ENCODE measurements around the gene CUL5. TPM values are rescaled to one million over a fixed set of nuclear protein-coding genes. Genes with fewer than 3 reads are reported as not detected.
"Not testable (repeated sequence)": the region's sequence is repeated elsewhere in the genome, so short reads cannot be mapped to it uniquely, and the experiment has no call there.

The CUL5 gene
- total RNA-seq, 1 donor, result 29.4 TPM

GRCh38 chr11:108111126-108111525 lies 102.4 kb downstream of the CUL5 start:
- DNase-seq (ENCODE audit: low read depth in 2 of 3, low spot score in 2 of 3), result no peak

GRCh38 chr11:108112057-108112456 lies 103.4 kb downstream of the CUL5 start:
- no peak for DNase-seq (ENCODE audit: low read depth in 2 of 3, low spot score in 2 of 3)

DNA sequence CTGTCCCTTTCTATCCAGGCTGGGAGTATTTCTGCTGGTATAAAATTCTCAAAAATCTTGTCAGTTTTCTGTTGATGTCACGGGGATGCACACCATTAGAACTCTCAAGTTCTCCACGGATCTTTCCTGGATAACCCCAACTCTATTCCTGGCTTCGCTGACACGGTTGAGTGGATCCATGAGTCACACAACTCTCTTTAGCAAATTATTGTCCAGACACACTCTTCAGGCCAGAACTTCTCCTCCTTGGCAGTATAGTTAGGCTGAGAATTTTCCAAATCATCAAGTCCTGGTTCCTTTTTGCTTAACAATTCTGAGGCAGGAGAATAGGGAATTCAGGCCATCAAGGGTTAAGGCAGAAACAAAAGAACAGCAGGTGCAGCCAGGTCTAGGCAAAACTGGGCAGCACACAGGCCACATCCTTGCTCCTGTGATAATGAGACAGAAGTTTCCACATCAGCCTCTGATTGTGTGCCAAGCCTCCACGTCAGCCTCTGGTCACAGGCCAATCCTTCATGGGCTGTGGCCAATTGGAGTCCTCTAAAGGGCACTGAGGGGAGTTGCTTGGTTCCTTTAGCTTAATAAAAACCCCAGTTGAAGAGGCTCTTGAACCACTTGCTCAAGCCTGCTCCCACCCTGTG lies 106.9 kb downstream of the CUL5 start:
- peak in 1 of 3 donors; percentile 39 for DNase-seq (ENCODE audit: low read depth in 2 of 3, low spot score in 2 of 3)

GRCh38 chr11:108117746-108118371 lies 109.2 kb downstream of the CUL5 start:
- peak in 2 of 3 donors; percentile 38 to 74 for DNase-seq (ENCODE audit: low read depth in 2 of 3, low spot score in 2 of 3)

GRCh38 chr11:108120936-108121273 lies 112.2 kb downstream of the CUL5 start:
- not testable (repeated sequence) for DNase-seq (ENCODE audit: low read depth in 2 of 3, low spot score in 2 of 3)

DNA sequence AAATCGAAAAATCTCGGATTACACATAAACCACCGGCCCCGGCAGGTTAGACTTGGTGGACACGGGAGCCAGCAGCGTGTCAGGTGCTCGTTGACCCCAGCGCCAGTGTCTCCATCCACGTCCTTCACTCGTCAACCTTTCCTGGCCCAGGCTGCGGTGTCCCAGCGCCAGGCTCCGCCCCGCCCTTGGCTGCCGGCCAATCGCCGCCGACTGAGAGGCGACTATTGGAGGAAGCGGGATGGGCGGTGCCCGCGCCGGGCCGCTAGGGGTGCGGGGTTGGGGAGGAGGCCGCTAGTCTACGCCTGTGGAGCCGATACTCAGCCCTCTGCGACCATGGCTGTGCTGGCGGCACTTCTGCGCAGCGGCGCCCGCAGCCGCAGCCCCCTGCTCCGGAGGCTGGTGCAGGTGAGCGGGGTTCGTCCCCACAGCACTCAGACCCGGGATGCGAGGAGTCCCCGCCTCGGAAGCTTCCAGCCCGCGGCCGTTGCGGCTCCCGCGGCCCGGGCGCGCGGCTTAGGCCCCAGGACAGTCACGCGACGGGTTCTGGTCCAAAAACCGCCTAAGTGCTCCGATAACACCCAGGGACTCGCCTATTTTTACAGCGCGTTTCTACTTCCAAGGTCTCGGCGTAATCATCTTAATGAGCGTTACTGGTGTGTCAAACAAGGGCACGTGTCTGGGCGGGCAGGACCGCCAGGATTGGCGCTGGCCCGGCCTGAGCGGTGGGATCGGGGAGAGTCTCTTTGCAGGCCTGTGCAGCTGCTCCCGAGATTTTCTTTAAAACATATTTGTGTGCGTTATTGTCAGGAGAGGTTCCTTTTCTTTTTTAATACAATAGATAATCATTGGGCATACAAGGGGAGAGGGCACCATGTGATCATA lies 112.8 kb downstream of the CUL5 start, which contains the start of gene ACAT1:
Gene ACAT1, plus strand, starts transcription at position 294 of the 882 bp plus-strand sequence. Its CDS starts 40 bp downstream, at position 334.
- peak; percentile 83 to 95 (median 94) for DNase-seq (ENCODE audit: low read depth in 2 of 3, low spot score in 2 of 3)

GRCh38 chr11:108122166-108122628 lies 113.5 kb downstream of the CUL5 start:
- peak in 1 of 3 donors; percentile 6 for DNase-seq (ENCODE audit: low read depth in 2 of 3, low spot score in 2 of 3)

DNA sequence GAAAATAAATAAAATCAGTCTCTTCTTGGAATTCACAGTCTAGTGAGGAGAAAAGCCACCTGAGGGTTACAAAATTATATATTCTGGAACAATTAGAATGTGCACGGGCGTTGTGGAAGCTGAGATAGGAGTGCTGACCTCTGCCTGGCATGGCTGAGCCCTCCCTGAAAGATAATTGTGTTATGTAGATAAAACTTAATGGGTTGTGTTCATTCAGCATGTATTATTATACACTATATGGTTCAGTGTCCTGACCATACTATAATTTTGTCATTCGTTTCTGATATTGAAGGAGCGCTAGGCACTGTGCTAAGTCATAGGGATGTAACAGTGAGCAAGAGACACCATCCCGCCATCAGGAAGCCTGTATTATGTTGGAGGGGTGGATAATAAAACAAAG lies 116.4 kb downstream of the CUL5 start:
- no peak for DNase-seq (ENCODE audit: low read depth in 2 of 3, low spot score in 2 of 3)

GRCh38 chr11:108128772-108129171 lies 120.1 kb downstream of the CUL5 start:
- DNase-seq (ENCODE audit: low read depth in 2 of 3, low spot score in 2 of 3), result no peak

DNA sequence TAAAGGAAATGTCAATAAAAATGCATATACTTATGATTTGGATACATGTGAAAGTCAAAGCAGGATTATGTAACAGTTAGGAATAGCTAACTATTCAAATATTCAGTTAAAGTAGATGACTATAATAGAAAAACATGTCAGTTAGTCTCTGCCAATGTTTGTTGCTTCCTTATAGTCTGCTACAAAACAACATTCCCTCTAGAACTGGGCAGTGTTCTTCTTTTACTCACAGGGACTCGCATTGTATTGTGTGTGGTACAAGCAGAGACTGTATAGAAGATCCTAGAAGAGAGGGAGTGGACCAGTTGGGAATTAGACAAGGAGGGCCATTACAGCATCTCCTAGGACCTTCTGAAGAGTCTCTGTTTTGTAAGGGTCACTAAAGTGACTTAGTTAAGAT lies 123.3 kb downstream of the CUL5 start:
- no peak for DNase-seq (ENCODE audit: low read depth in 2 of 3, low spot score in 2 of 3)

GRCh38 chr11:108132993-108133538 lies 124.4 kb downstream of the CUL5 start:
- not testable (repeated sequence) for DNase-seq (ENCODE audit: low read depth in 2 of 3, low spot score in 2 of 3)

- DNase-seq (ENCODE audit: low read depth in 2 of 3, low spot score in 2 of 3), result peak in 2 of 3 donors; percentile 23 to 60
Observed at GRCh38 chr11:108135845-108136544, 127.3 kb downstream of the CUL5 start.

DNA sequence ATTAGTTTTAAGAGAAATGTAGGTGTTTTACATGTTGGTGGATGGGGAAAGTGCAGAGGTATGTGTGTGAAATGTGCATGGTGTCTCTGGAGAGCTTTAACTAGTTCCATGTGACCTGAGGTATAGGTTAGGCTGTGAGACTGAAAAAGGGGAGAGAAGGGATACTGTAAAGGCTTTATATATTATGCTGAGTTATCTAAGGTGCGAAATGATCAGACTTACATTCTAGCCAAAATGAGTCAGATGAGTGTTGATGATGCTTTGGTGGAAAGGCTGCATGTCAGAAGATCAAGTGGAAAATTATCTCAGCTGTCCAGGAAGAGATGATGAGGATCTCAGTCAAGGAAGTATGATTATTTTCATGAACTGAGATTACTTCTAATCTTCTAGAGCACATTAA lies 128.5 kb downstream of the CUL5 start:
- no peak for DNase-seq (ENCODE audit: low read depth in 2 of 3, low spot score in 2 of 3)

GRCh38 chr11:108142304-108142703 lies 133.6 kb downstream of the CUL5 start:
- DNase-seq (ENCODE audit: low read depth in 2 of 3, low spot score in 2 of 3), result no peak

DNA sequence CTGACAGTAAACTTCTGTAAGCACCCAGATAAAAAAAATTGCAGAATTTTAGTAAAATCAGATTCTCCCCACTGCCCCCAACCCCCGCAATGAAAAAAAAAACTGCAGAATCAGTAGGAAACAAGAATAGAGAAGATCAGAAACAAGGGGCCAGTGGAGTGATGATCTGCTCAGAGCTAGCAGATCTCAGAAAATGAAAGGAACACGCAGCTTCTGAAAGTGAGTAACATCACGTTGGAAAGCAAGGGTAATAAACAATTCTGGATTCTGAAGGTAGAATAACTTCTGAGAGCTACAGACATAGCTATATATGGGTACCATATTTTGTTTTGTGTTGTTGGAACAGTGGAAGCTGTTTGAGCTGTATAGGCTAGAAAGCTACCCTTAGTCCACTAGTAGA lies 135.9 kb downstream of the CUL5 start:
- DNase-seq (ENCODE audit: low read depth in 2 of 3, low spot score in 2 of 3), result no peak

DNA sequence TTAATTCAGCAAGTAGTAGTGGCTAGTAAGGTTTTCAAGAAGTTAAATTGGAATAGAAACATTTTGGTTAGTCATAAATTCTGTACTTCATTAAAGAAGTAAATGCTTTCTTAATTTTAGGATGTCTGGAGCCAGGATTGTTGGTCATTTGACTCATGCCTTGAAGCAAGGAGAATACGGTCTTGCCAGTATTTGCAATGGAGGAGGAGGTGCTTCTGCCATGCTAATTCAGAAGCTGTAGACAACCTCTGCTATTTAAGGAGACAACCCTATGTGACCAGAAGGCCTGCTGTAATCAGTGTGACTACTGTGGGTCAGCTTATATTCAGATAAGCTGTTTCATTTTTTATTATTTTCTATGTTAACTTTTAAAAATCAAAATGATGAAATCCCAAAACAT lies 138.5 kb downstream of the CUL5 start:
- no peak for DNase-seq (ENCODE audit: low read depth in 2 of 3, low spot score in 2 of 3)

- no peak for DNase-seq (ENCODE audit: low read depth in 2 of 3, low spot score in 2 of 3)
Observed at GRCh38 chr11:108148556-108148955, 139.9 kb downstream of the CUL5 start.

GRCh38 chr11:108154591-108154990 lies 145.9 kb downstream of the CUL5 start:
- no peak for DNase-seq (ENCODE audit: low read depth in 2 of 3, low spot score in 2 of 3)
